HG03575 (cell line): ENCODE measurements around the gene DTX2.
"Not testable (repeated sequence)": the region's sequence is repeated elsewhere in the genome, so short reads cannot be mapped to it uniquely, and the experiment has no call there.

Experiments
- ATAC-seq: cut with Tn5 transposase; IDR thresholded peaks from one replicate; pipeline ENCODE4 v1.9.1; 2021; ENCODE audit not compliant: unreplicated experiment, insufficient number of reproducible peaks, low FRiP score; ENCODE audit errors: extremely low read depth

The DTX2 gene

GRCh38 chr7:76483081-76483480, 21.6 kb downstream of the DTX2 start:
- ATAC-seq = not testable (repeated sequence)

- ATAC-seq = not testable (repeated sequence)
Observed at GRCh38 chr7:76484456-76484855, 22.9 kb downstream of the DTX2 start.

DNA sequence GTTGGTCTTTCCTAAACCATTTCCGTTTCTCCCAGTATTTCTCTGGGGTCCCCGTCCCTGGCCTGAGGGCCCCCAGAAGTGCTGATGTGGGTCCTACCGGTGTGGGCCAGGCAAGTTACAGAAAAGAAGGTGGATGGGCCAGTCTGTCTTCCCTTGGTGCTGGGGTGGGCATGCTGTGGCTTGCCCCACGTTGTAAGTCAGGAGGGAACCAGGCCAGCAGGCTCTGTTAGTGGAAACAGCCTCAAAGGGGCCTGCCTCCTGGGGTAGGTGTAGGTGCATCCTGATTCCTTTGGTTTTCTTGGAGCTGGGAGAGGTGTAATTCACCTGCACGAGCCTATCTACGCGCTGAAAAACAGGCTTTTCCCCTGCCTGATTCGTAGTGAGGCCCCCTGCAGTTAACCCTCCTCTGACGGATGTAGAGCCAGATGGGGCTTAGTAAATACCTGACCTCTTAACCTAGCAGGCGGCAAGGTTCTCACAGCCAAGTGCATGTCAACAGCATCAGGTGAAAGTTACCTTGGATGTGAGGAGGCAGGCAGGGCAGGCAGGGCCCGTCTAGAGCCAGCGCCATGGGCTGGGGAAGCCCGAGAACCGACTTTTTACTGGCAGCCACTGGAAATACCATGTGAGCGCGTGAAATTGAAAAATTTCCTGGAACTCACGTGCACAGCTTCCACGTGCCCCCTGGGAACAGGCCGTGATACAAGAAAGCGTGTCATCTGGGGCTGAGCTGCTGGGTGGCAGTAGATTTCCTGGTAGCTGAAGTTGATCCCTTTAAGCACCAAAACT, 24.5 kb downstream of the DTX2 start:
- not testable (repeated sequence) for ATAC-seq

GRCh38 chr7:76486618-76487017, 25.1 kb downstream of the DTX2 start:
- peak; percentile 97 for ATAC-seq

- ATAC-seq = not testable (repeated sequence)
Observed at GRCh38 chr7:76487969-76488368, 26.5 kb downstream of the DTX2 start.

- not testable (repeated sequence) for ATAC-seq
Observed at GRCh38 chr7:76492139-76492538, 30.6 kb downstream of the DTX2 start.

DNA sequence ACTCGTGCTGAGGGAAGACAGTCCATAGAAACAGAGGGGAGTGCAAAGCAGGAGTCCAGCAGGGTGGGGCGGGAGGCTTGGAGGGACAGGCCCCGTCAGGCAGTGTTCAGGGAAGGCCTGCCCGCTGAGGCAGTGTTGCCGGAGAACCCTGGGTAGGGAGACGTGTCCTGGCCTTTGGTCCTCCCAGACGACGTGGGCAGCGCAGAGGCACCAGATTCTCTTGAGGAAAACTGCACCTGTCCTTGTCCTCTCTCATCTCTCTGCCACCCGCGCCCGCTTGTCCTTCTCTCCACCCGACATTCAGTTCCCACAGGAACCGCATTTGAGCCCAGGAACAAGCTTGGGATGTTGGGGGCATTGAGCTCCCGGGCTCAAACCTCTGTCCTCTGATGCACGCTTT, 34.2 kb downstream of the DTX2 start:
- not testable (repeated sequence) for ATAC-seq

DNA sequence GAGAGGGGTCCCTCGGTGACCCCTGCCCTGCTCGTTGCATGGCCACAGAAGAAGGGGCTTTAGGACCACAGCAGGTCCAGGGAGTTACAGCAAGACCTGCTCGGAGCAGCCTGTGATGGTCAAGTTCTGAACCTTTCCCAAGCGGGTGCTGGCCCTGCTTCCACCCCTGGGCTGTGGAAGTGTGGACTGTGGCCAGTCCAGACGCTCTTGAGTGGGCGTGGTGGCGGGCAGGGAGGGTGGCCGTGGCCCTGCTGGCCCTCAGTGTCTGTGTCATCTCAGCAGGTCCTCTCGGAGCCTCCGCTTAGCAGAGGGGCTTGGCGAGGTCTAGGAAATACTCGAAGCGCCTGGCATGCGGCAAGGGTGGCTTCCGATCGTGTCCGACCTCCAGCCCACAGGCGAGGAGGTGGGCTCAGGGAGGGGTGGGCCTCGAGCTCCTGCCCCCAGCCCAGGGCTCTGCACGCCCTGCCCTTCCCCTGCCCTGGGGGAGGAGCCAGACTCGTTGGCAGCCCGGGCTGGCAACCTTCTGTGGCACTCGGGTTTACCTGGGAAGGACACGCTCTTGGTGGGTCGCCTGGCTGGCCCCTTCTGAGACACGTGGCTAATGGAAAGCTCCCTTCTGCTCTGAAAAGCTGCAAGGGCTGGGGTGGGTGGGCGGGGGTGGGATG, 36.5 kb downstream of the DTX2 start:
- ATAC-seq = not testable (repeated sequence)

- ATAC-seq = not testable (repeated sequence)
Observed at GRCh38 chr7:76498583-76499200, 37.2 kb downstream of the DTX2 start.

GRCh38 chr7:76499201-76499923, 37.9 kb downstream of the DTX2 start:
- not testable (repeated sequence) for ATAC-seq

DNA sequence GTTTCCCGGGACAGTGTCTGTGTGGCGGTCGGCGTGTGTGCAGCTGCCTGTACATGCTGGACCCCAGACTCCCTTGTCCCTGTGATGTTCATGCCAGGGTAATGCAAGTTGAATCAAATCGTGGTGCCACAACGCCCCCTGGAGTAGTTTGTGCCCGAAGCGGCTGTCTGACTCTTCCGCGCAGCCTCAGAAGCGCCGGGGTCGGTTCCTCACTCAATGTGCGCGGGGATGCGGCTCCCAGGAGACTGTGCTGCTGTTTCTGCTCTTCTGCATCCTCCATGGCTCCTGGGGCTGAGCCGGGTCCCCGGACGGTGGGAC, 38.4 kb downstream of the DTX2 start:
- not testable (repeated sequence) for ATAC-seq

DNA sequence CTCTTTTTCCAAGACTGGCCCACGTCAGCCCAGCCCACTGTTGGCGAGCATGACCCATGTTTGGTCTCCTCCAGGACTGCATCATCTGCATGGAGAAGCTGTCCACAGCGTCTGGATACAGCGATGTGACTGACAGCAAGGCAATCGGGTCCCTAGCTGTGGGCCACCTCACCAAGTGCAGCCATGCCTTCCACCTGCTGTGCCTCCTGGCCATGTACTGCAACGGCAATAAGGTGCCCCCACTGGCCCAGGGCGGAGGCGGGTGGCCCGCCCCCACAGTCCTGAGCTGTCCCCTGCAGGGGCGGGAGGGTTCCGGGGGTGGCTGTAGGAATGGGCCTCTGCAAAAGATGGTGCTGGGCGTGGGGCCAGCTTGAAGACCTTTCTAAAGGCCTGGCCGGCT, 40.7 kb downstream of the DTX2 start:
- not testable (repeated sequence) for ATAC-seq

DNA sequence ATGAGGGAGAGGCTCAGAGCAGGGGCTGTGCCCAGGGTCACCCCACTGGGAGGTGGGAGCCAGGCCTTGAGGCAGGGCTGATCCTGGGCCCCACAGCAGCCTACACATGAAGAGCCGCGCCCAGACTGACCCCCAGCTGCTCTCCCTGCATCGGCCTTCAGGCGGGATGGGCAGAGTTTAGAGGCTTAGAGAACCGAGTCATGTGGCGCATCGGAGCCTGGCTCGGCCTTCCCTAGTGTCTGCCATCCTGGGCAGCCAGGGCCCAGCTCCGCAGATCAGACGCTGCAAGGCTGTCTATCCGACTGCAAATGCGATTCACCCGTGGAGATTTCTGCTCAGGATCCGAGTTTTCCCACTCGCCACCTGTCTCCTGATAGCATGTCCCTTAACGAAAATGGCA, 41.3 kb downstream of the DTX2 start:
- not testable (repeated sequence) for ATAC-seq

GRCh38 chr7:76503244-76503643, 41.7 kb downstream of the DTX2 start:
- ATAC-seq = not testable (repeated sequence)

- not testable (repeated sequence) for ATAC-seq
Observed at GRCh38 chr7:76504351-76505167, 43.0 kb downstream of the DTX2 start.

- no peak for ATAC-seq
Observed at GRCh38 chr7:76505168-76506080, 43.9 kb downstream of the DTX2 start.

DNA sequence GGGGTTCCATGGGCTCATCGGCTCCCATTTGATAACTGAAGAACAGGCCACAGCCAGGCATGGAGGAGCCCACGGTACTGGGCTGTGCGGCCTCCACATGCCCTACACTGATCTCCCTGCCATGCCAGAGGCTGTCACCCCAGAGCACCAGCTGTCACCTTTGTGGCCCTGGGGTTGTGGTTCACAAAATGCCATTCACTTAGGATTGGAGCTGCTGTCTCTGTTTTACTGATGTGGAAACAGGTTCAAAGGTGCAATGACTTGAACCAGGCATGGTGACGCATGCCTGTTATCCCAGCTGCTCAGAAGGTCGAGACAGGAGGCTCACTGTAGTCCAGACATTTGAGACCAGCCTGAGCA, 44.6 kb downstream of the DTX2 start:
- ATAC-seq = no peak

DNA sequence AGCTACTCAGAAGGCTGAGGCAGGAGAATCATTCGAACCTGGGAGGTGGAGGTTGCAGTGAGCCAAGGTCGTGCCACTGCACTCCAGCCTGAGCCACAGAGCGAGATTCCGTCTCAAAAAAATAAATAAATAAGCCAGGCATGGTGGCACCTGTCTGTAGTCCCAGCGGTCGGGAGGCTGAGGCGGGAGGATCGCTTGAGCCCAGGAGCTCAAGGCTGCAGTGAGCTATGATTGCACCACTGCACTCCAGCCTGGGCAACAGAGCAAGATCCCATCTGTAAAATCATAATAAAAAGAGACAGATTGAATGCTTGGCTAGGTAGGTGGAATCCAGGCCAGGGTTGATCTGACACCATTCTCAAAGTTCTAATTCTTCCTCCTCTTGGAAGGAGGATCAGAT, 45.1 kb downstream of the DTX2 start:
- ATAC-seq = not testable (repeated sequence)
